ENCODE measurements around the gene NUPR2.

GRCh38 chr7:56086761-56087160 is 29.5 kb downstream of the NUPR2 start:
- TF ChIP-seq CTCF (IDR thresholded peaks at IDR 0.05), result no peak
- TF ChIP-seq POLR2A (IDR thresholded peaks at IDR 0.05), result no peak
- no peak for TF ChIP-seq POLR2AphosphoS5 (IDR thresholded peaks at IDR 0.05)
